A673 (cell line): Measurements from ENCODE around the gene DNAAF6.

Experiments used
- CTCF ChIP-seq: fragments of 300-800, 200-600 bp; sonication (generic); conservative IDR thresholded peaks from 2 replicates; pipeline ENCODE4 v1.5.1; 2017; ENCODE audit warnings: low read depth, mild to moderate bottlenecking, antibody characterized with exemption, low read length, moderate library complexity, mixed read lengths
- EZH2 ChIP-seq: fragments of 200-600 bp; sonication (generic); IDR thresholded peaks from 2 replicates; pipeline ENCODE4 v1.6.1; 2017; ENCODE audit warnings: borderline replicate concordance, low read depth, mild to moderate bottlenecking, mixed read lengths, antibody characterized with exemption, low read length; ENCODE audit not compliant: poor library complexity, severe bottlenecking

- TF ChIP-seq EZH2 (no peak), CTCF (no peak)
Measured at GRCh38 chrX:107293056-107293455, 86.6 kb downstream of the DNAAF6 start.
